GM20000 (cell line): ENCODE data around the gene IL1RAPL1.
"Not testable (repeated sequence)": the region's sequence is repeated elsewhere in the genome, so short reads cannot be mapped to it uniquely, and the experiment has no call there.

ENCODE experiments used
- DNase-seq: peaks from one replicate; pipeline ENCODE4 v3.0.0; 2012; ENCODE audit warnings: low spot score
- TF ChIP-seq, protein P1 (sequence below): IDR thresholded peaks from 2 replicates; pipeline ENCODE4 v1.5.1; 2012; ENCODE audit warnings: mild to moderate bottlenecking, control low read depth; ENCODE audit errors: extremely low read depth, missing control alignments

The IL1RAPL1 gene

DNA sequence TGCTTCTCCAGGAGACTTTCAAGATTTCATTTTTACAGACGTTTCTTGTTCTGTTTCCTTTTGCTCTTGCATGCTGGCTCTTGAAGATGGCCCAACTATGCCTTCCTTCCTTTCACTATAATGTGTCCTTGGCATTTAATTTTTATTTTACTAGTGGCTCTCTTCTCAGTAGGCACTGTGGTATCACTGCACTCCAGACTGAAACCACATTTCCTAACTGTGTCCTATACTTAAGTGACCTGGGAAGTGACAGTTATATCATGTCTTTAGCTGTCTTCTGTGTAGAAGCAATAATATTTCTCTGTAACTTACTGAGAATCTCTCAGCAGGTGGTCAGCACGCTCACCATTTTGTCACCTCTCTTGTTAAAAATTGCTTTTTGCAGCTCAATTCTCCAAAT is 168.9 kb downstream of the IL1RAPL1 start:
- TF ChIP-seq, protein P1, sequence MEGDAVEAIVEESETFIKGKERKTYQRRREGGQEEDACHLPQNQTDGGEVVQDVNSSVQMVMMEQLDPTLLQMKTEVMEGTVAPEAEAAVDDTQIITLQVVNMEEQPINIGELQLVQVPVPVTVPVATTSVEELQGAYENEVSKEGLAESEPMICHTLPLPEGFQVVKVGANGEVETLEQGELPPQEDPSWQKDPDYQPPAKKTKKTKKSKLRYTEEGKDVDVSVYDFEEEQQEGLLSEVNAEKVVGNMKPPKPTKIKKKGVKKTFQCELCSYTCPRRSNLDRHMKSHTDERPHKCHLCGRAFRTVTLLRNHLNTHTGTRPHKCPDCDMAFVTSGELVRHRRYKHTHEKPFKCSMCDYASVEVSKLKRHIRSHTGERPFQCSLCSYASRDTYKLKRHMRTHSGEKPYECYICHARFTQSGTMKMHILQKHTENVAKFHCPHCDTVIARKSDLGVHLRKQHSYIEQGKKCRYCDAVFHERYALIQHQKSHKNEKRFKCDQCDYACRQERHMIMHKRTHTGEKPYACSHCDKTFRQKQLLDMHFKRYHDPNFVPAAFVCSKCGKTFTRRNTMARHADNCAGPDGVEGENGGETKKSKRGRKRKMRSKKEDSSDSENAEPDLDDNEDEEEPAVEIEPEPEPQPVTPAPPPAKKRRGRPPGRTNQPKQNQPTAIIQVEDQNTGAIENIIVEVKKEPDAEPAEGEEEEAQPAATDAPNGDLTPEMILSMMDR = no peak
- DNase-seq = no peak

DNA sequence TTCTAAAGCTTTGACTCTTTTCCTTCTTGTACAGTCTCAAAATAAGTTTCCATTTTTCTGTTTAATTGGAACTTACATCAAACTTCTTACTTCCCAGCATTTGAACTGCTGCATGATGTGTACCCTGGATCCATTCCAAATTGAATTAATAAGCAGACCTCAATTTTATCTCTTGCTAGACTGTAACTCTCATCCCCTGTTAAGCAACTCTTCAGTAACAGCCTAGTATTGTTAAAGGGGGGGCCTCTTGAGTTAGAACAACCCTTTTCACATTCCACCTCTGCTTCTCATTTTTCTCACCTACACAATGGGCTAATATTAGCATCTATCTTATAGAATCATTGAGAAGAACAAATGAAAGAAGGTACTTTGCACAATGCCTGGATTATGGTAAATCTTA is 169.4 kb downstream of the IL1RAPL1 start:
- DNase-seq = no peak
- TF ChIP-seq, protein P1 = no peak

DNA sequence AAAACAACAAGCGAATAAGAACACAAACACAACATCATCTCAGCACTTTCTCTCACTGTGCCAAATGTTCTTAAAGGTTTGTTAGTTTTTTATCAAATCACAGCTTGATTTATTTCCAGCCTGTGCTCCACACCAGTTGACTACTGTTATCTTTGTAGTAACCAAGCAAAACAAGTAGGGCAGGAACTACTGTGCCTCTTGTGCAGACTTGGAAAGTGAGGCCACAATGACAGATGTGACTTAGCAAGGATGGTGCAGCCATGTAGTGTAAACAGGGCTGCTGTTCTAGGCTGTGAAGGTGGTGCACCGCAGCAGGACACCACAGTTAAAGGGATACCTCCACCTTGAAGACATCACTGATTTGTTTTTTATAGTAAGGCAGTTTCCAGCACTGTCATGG is 170.0 kb downstream of the IL1RAPL1 start:
- TF ChIP-seq, protein P1 = no peak
- no peak for DNase-seq

DNA sequence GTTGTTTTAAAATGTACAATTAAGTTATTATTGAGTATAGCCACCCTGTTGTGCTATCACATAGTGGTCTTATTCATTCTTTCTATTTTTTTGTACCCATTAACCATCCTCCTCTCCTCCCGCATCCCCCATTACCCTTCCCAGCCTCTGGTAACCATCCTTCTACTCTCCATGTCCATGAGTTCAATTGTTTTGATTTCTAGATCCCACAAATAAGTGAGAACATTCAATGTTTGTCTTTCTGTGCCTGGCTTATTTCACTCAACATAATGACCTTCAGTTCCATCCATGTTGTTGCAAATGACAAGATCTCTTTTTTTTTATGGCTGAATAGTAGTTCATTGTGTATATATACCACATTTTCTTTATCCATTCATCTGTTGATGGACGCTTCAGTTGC is 179.3 kb downstream of the IL1RAPL1 start:
- not testable (repeated sequence) for DNase-seq

DNA sequence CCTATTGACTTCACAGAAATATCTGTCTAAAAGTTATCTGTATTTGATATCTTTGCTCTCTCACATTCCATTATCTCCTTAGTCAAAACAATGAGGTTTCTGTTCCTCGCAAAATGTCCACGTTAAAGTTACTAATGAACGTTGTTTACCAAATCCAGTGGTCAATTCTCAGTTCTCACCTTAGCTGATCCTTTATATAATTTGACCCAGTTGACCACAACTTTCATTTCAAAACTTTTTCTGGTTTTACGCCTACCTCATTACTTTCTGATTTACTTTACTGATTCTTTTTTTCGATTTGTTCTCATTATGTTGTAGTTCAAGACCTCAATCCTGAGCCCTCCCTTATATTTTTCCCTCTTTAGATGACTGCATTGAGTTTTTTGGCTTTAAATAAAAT is 186.6 kb downstream of the IL1RAPL1 start:
- DNase-seq = no peak
- TF ChIP-seq, protein P1 = no peak

DNA sequence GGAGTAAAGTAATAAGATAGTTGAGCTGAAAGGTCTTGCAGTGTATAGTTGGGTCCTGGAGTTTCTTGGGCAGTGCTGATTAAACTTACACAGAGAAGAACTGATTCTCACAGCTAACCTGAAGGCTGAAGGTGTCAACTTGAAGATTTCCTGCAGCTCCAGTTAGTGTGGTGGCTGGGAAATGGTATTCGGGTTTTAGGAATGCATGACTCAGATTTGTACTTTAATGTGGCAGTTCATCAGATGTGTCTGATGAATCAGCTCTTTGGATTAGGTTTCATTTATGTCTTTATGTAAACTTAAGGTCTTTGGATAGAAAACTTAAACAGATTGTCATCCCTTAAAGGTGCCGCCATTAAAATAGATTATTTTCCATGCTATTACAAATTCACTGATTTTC is 200.0 kb downstream of the IL1RAPL1 start:
- DNase-seq = no peak
- TF ChIP-seq, protein P1 = no peak

DNA sequence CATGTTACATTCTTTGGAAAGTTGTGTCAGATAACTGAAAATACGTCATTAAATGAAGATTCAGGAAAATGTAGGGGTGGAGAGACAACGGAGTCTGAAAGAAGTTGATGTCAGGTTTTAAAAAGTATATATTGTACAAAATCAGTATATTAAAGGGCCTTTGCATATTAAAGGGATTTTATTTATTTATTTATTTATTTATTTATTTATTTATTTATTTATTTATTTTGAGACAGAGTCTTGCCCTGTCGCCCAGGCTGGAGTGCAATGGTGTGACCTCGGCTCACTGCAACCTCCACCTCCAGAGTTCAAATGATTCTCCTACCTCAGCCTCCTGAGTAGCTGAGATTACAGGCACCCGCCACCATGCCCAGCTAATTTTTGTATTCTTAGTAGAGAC is 213.4 kb downstream of the IL1RAPL1 start:
- DNase-seq = not testable (repeated sequence)

DNA sequence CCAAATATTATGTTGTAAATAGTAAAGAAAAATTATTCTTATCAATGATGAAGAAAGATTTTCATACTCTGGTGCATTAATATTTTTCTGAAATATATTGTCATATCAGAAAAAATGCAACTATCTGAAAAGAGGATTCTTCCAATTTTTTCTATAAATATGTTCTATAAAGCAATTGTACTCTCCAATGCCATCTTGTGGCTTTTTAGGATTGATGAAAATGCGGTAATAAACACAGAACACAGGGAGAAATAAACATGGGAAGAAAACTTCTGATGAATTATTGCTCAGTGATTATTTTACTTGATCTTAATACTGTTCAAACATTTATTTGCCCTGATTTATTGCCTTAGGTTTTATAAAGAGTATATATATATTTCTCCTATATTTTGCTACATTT is 215.4 kb downstream of the IL1RAPL1 start:
- DNase-seq = no peak
- TF ChIP-seq, protein P1 = no peak

DNA sequence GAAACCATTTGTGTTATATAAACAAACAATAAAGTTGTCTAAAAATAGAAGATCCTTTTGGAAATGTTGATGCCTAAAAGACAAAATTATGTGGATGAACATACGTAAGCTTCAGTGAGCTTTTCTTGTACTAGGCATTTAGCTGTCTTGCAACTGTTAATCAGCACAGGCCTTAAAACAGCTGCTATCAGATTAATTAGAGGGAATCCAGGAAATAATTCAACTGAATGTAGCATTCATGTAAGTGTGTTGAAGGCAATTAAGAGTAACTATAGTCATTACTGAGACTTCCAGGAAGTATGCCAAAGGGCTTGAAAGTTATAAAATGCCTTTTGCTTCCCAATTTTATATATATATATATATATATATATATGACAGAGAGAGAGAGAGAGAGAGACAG is 248.7 kb downstream of the IL1RAPL1 start:
- no peak for DNase-seq
- TF ChIP-seq, protein P1 = no peak
